Measurements from ENCODE around the gene GRK5. TPM values are rescaled to one million over a fixed set of nuclear protein-coding genes. Genes with fewer than 3 reads are reported as not detected.
"Not testable (repeated sequence)": the region's sequence is repeated elsewhere in the genome, so short reads cannot be mapped to it uniquely, and the experiment has no call there.

Gene GRK5
- total RNA-seq, 2 experiments from 2014 or later = 21.2 to 24.8 TPM

GRCh38 chr10:119239015-119239414, 31.6 kb downstream of the GRK5 start:
- H3K4me3 Mint-ChIP-seq; POLR2A ChIA-PET; DNase-seq; H3K27ac Mint-ChIP-seq; intact Hi-C loops (cut with DNase I, micrococcal nuclease); H3K9me3 Mint-ChIP-seq (ENCODE audit: low read depth); ATAC-seq; H3K36me3 Mint-ChIP-seq (ENCODE audit: low read depth); H3K27me3 Mint-ChIP-seq: not testable (repeated sequence)
- H3K4me1 Mint-ChIP-seq = peaks cover 47% of the 10 kb centered on the region
- CTCF ChIA-PET = interaction anchor here (0.7 to 1.1 kb wide), 5 partner anchors 9 to 508 kb away, joined by 3 to 4 read pairs (median 3); no protein-coding TSS in a partner anchor

GRCh38 chr10:119239630-119240029, 32.3 kb downstream of the GRK5 start:
- peaks cover 47% of the 10 kb centered on the region for H3K4me1 Mint-ChIP-seq

GRCh38 chr10:119241066-119241465, 33.7 kb downstream of the GRK5 start:
- Mint-ChIP-seq H3K4me1 (peaks cover 37% of the 10 kb centered on the region), H3K4me3 (no peak overlapping the region), H3K27ac (no peak overlapping the region), H3K36me3 (ENCODE audit: low read depth) (peaks cover 2% of the 10 kb centered on the region), H3K27me3 (no peaks in the 10 kb centered on the region), H3K9me3 (ENCODE audit: low read depth) (peaks cover 2% of the 10 kb centered on the region)
- no peak for DNase-seq
- intact Hi-C loops (cut with DNase I, micrococcal nuclease) = no loop called here
- POLR2A ChIA-PET = no interaction called here
- CTCF ChIA-PET = interaction anchor here (0.7 to 1.7 kb wide), 5 partner anchors 11 to 62 kb away, joined by 3 to 4 read pairs (median 3); no protein-coding TSS in a partner anchor
- no peak for ATAC-seq

More at GRCh38 chr10:119239630-119240029, 32.3 kb downstream of the GRK5 start:
- DNase-seq; H3K27ac Mint-ChIP-seq; H3K27me3 Mint-ChIP-seq; H3K9me3 Mint-ChIP-seq (ENCODE audit: low read depth); H3K4me3 Mint-ChIP-seq; intact Hi-C loops (cut with DNase I, micrococcal nuclease); H3K36me3 Mint-ChIP-seq (ENCODE audit: low read depth); POLR2A ChIA-PET; ATAC-seq: not testable (repeated sequence)
- CTCF ChIA-PET = interaction anchor here (0.8 to 1.0 kb wide), 2 partner anchors 21 to 205 kb away, joined by 3 to 4 read pairs; no protein-coding TSS in a partner anchor

- intact Hi-C loops (cut with DNase I, micrococcal nuclease) = no loop called here
- peaks cover 31% of the 10 kb centered on the region for H3K4me1 Mint-ChIP-seq
Observed at GRCh38 chr10:119242186-119242585, 34.8 kb downstream of the GRK5 start.

GRCh38 chr10:119243488-119243887, 36.1 kb downstream of the GRK5 start:
- intact Hi-C loops (cut with DNase I, micrococcal nuclease) = no loop called here
- H3K27ac Mint-ChIP-seq = no peak overlapping the region
- CTCF ChIA-PET = no interaction called here

More at GRCh38 chr10:119242186-119242585, 34.8 kb downstream of the GRK5 start:
- Mint-ChIP-seq H3K27me3 (no peaks in the 10 kb centered on the region), H3K36me3 (ENCODE audit: low read depth) (peaks cover 2% of the 10 kb centered on the region), H3K4me3 (no peak overlapping the region), H3K9me3 (ENCODE audit: low read depth) (peaks cover 2% of the 10 kb centered on the region), H3K27ac (no peak overlapping the region)
- no peak for ATAC-seq
- POLR2A ChIA-PET = no interaction called here
- no peak for DNase-seq
- CTCF ChIA-PET = interaction anchor here (0.9 to 1.7 kb wide), 3 partner anchors 16 to 43 kb away, joined by 3 read pairs; partner anchors contain the start of gene GRK5

GRCh38 chr10:119243967-119244366, 36.6 kb downstream of the GRK5 start:
- intact Hi-C loops (cut with DNase I, micrococcal nuclease) = no loop called here
- H3K27me3 Mint-ChIP-seq = no peaks in the 10 kb centered on the region
- POLR2A ChIA-PET = no interaction called here
- peaks cover 2% of the 10 kb centered on the region for H3K36me3 Mint-ChIP-seq (ENCODE audit: low read depth)
- H3K4me1 Mint-ChIP-seq = peaks cover 15% of the 10 kb centered on the region
- H3K27ac Mint-ChIP-seq = no peak overlapping the region
- CTCF ChIA-PET = no interaction called here
- no peak for DNase-seq
- peaks cover 2% of the 10 kb centered on the region for H3K9me3 Mint-ChIP-seq (ENCODE audit: low read depth)
- no peak overlapping the region for H3K4me3 Mint-ChIP-seq
- ATAC-seq = no peak

More at GRCh38 chr10:119243488-119243887, 36.1 kb downstream of the GRK5 start:
- Mint-ChIP-seq H3K36me3 (ENCODE audit: low read depth) (peaks cover 2% of the 10 kb centered on the region), H3K4me3 (no peak overlapping the region), H3K4me1 (peaks cover 18% of the 10 kb centered on the region), H3K27me3 (no peaks in the 10 kb centered on the region), H3K9me3 (ENCODE audit: low read depth) (peaks cover 2% of the 10 kb centered on the region)
- DNase-seq (no peak), ATAC-seq (no peak)
- POLR2A ChIA-PET = no interaction called here

- Mint-ChIP-seq H3K36me3 (ENCODE audit: low read depth) (no peaks in the 10 kb centered on the region), H3K4me3 (no peak overlapping the region), H3K27ac (no peak overlapping the region), H3K4me1 (peaks cover 19% of the 10 kb centered on the region), H3K9me3 (ENCODE audit: low read depth) (no peaks in the 10 kb centered on the region), H3K27me3 (no peaks in the 10 kb centered on the region)
- intact Hi-C loops (cut with DNase I, micrococcal nuclease) = no loop called here
- CTCF ChIA-PET = no interaction called here
- DNase-seq = no peak
- POLR2A ChIA-PET = no interaction called here
- ATAC-seq = no peak
Observed at GRCh38 chr10:119245272-119245671, 37.9 kb downstream of the GRK5 start.

GRCh38 chr10:119246862-119247549, 39.6 kb downstream of the GRK5 start:
- Mint-ChIP-seq H3K4me1 (peaks cover 28% of the 10 kb centered on the region), H3K27me3 (no peaks in the 10 kb centered on the region), H3K27ac (no peak overlapping the region), H3K9me3 (ENCODE audit: low read depth) (no peaks in the 10 kb centered on the region), H3K36me3 (ENCODE audit: low read depth) (peaks cover 3% of the 10 kb centered on the region), H3K4me3 (no peak overlapping the region)
- ChIA-PET POLR2A (no interaction called here), CTCF (interaction anchor here (1.2 to 1.3 kb wide), 3 partner anchors 35 to 48 kb away, joined by 3 to 5 read pairs (median 3); no protein-coding TSS in a partner anchor)
- ATAC-seq (no peak), DNase-seq (no peak)
- intact Hi-C loops (cut with DNase I, micrococcal nuclease) = no loop called here

- Mint-ChIP-seq H3K27ac (no peak overlapping the region), H3K4me3 (no peak overlapping the region), H3K4me1 (peaks cover 27% of the 10 kb centered on the region), H3K27me3 (no peaks in the 10 kb centered on the region), H3K36me3 (ENCODE audit: low read depth) (peaks cover 3% of the 10 kb centered on the region), H3K9me3 (ENCODE audit: low read depth) (no peaks in the 10 kb centered on the region)
- ChIA-PET CTCF (interaction anchor here (0.7 to 1.3 kb wide), 4 partner anchors 36 to 56 kb away, joined by 3 to 5 read pairs (median 3); no protein-coding TSS in a partner anchor), POLR2A (interaction anchor here (0.6 kb wide), 1 partner anchor 114 kb away, joined by 3 read pairs; no protein-coding TSS in a partner anchor)
- no peak for DNase-seq
- no peak for ATAC-seq
- intact Hi-C loops (cut with DNase I, micrococcal nuclease) = no loop called here
Observed at GRCh38 chr10:119247550-119247894, 40.2 kb downstream of the GRK5 start.

- intact Hi-C loops (cut with DNase I, micrococcal nuclease) = no loop called here
- CTCF ChIA-PET = interaction anchor here (0.7 to 1.3 kb wide), 3 partner anchors 36 to 55 kb away, joined by 3 read pairs; no protein-coding TSS in a partner anchor
- DNase-seq (no peak), ATAC-seq (no peak)
- POLR2A ChIA-PET = interaction anchor here (0.6 kb wide), 1 partner anchor 114 kb away, joined by 3 read pairs; no protein-coding TSS in a partner anchor
- Mint-ChIP-seq H3K4me1 (peaks cover 30% of the 10 kb centered on the region), H3K27me3 (no peaks in the 10 kb centered on the region), H3K4me3 (no peak overlapping the region), H3K9me3 (ENCODE audit: low read depth) (no peaks in the 10 kb centered on the region), H3K27ac (no peak overlapping the region), H3K36me3 (ENCODE audit: low read depth) (peaks cover 3% of the 10 kb centered on the region)
Observed at GRCh38 chr10:119248184-119248583, 40.8 kb downstream of the GRK5 start.

- POLR2A ChIA-PET = no interaction called here
- Mint-ChIP-seq H3K36me3 (ENCODE audit: low read depth) (peaks cover 3% of the 10 kb centered on the region), H3K27me3 (no peaks in the 10 kb centered on the region), H3K4me3 (no peak overlapping the region), H3K9me3 (ENCODE audit: low read depth) (no peaks in the 10 kb centered on the region), H3K27ac (no peak overlapping the region), H3K4me1 (peaks cover 35% of the 10 kb centered on the region)
- ATAC-seq = no peak
- CTCF ChIA-PET = no interaction called here
- intact Hi-C loops (cut with DNase I, micrococcal nuclease) = no loop called here
- DNase-seq = no peak
Observed at GRCh38 chr10:119248681-119249080, 41.3 kb downstream of the GRK5 start.

Data from activated CD4-positive, alpha-beta T cell treated with anti-CD3 and anti-CD28 coated beads for 36 hours (primary cell).